IPS-18a (cell line): Measurements from ENCODE around the gene PTPRA.
"Not testable (repeated sequence)": the region's sequence is repeated elsewhere in the genome, so short reads cannot be mapped to it uniquely, and the experiment has no call there.

Experiments used
- H3K27ac ChIP-seq: one replicate; pipeline ENCODE4 v1.5.1; 2013; ENCODE audit warnings: low read length
- H3K27me3 ChIP-seq: one replicate; pipeline ENCODE4 v1.6.1; 2013; ENCODE audit warnings: mild to moderate bottlenecking, low read length; ENCODE audit not compliant: control insufficient read depth, insufficient read depth
- H3K36me3 ChIP-seq: one replicate; pipeline ENCODE4 v1.6.1; 2013; ENCODE audit warnings: low read depth, low read length; ENCODE audit not compliant: control insufficient read depth
- H3K4me1 ChIP-seq: one replicate; pipeline ENCODE4 v1.6.1; 2013; ENCODE audit warnings: low read depth, low read length; ENCODE audit not compliant: control insufficient read depth
- H3K4me3 ChIP-seq: one replicate; pipeline ENCODE4 v1.5.1; 2013; ENCODE audit warnings: low read length
- H3K9ac ChIP-seq: one replicate; pipeline ENCODE4 v1.6.1; 2013; ENCODE audit warnings: mild to moderate bottlenecking, low read length, moderate library complexity
- H3K9me3 ChIP-seq: one replicate; pipeline ENCODE4 v1.6.1; 2013; ENCODE audit warnings: low read depth, low read length; ENCODE audit not compliant: control insufficient read depth

Gene PTPRA

DNA sequence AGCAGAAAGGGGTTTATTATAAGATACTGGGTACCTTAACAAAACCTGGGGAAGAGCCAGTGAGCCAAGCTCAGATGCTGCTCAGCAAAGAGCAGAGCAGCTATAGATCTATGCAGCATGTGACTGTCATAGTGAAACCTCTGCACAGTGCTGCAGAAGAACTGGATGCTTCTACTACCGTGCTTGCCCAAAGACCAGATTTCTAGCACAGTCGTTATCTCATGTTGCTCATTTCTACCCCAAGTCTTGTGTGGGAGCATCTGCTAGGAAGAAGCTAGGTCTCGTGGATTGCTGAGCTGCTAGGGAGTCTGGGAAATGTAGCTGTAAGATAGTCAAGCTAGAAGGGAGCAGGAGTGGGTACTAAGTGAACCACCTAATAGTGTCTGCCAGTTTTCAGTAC is 138.5 kb downstream of the PTPRA start:
- no peak overlapping the region for H3K9ac ChIP-seq
- H3K9me3 ChIP-seq = no peaks in the 10 kb centered on the region
- no peaks in the 10 kb centered on the region for H3K4me1 ChIP-seq
- H3K27me3 ChIP-seq = no peaks in the 10 kb centered on the region
- H3K27ac ChIP-seq = no peak overlapping the region
- peaks cover 16% of the 10 kb centered on the region for H3K36me3 ChIP-seq
- no peak overlapping the region for H3K4me3 ChIP-seq

DNA sequence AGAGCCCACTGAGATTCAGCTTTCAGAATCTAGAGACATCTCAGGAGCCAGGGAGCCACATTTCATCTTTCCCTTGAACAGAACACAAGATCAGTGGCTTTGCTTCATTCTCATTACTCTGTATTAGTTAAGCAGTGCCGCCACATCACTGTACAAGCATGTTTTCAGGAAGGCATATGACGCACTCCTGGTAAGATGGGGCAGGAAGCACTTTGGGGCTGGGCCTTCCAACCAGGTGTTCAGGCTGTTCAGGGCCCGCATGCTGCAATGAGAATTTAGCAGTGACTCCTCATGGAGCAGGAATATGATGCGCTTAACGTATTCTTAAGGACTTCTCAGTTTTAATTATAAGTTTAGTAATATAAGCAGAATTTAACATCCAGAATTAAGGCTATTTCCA is 140.5 kb downstream of the PTPRA start:
- H3K36me3 ChIP-seq = peaks cover 12% of the 10 kb centered on the region
- H3K9me3 ChIP-seq = no peaks in the 10 kb centered on the region
- H3K4me1 ChIP-seq = no peaks in the 10 kb centered on the region
- H3K27ac ChIP-seq = no peak overlapping the region
- H3K27me3 ChIP-seq = no peaks in the 10 kb centered on the region
- H3K4me3 ChIP-seq = no peak overlapping the region
- no peak overlapping the region for H3K9ac ChIP-seq

DNA sequence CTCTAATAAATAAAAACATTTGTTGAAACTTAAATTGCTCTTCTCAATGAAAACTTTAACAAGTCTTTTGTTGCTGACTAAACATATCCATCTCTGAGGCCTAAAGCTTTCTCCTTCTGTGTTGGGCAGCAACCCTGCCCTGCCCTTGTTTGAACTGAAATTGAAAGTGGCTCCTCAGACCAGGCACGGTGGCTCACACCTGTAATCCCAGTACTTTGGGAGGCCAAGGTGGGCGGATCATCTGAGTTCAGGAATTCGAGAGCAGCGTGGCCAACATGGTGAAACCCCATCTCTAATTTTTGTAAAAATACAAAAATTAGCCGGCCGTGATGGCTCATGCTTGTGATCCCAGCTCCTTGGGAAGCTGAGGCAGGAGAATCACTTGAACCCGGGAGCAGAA is 140.9 kb downstream of the PTPRA start:
- no peaks in the 10 kb centered on the region for H3K27me3 ChIP-seq
- no peak overlapping the region for H3K27ac ChIP-seq
- no peaks in the 10 kb centered on the region for H3K4me1 ChIP-seq
- no peak overlapping the region for H3K4me3 ChIP-seq
- no peaks in the 10 kb centered on the region for H3K9me3 ChIP-seq
- H3K9ac ChIP-seq = no peak overlapping the region
- H3K36me3 ChIP-seq = peaks cover 12% of the 10 kb centered on the region

DNA sequence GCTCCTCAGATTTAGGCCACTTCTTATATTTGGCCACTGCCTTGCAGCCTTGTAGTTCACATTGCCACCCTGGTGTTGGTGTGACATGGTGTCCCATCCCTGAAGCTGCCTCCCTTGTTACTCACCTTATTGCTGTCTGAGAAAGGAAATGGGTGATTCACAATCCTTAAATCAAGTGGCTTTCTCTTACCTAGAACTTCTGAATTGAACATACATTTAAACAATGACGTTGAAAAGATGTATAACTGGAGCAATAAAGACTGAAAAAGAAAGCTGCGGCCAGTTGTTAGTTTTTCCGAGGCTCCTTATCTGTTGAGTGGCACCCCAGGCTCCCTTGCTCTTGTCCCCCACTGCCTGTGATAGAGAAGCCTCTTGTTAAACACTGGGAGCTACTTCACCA is 141.4 kb downstream of the PTPRA start:
- peaks cover 12% of the 10 kb centered on the region for H3K36me3 ChIP-seq
- H3K27me3 ChIP-seq = no peaks in the 10 kb centered on the region
- no peak overlapping the region for H3K4me3 ChIP-seq
- H3K9ac ChIP-seq = no peak overlapping the region
- no peaks in the 10 kb centered on the region for H3K9me3 ChIP-seq
- H3K4me1 ChIP-seq = no peaks in the 10 kb centered on the region
- no peak overlapping the region for H3K27ac ChIP-seq

DNA sequence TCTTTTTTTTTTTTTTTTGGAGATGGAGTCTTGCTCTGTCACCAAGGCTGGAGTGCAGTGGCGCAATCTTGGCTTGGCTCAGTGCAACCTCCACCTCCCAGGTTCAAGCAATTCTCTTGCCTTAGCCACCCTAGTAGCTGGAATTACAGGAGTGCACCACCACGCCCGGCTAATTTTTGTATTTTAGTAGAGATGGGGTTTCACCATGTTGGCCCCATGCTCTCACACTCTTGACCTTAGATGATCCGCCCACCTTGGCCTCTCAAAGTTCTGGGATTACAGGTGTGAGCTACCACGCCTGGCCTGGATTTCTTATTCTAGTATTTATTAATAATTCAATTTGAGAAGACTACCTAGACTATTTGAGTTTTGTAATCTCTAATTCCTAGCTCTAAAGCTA is 142.0 kb downstream of the PTPRA start:
- H3K27ac ChIP-seq, H3K9ac ChIP-seq, H3K27me3 ChIP-seq, H3K4me3 ChIP-seq, H3K9me3 ChIP-seq, H3K4me1 ChIP-seq: not testable (repeated sequence)
- H3K36me3 ChIP-seq = peaks cover 12% of the 10 kb centered on the region

DNA sequence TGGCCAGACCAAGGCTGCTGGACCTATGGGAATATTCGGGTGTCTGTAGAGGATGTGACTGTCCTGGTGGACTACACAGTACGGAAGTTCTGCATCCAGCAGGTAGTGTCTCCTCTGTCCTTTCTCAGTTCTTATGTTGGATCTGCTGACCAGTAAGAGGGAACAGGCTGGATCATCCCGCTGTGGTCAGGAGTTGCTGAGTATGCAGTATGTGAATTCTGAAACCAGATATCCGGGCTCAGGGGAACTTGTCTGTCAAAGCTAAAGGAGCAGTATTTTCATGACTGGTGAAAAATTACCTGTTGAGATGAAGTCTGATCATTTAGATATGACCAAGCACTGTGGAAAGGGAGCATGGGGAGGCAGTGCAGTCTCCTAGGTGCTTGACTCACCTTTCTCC is 148.0 kb downstream of the PTPRA start:
- Histone ChIP-seq H3K27ac (no peak overlapping the region), H3K4me1 (no peaks in the 10 kb centered on the region), H3K36me3 (peaks cover 33% of the 10 kb centered on the region), H3K27me3 (no peaks in the 10 kb centered on the region), H3K4me3 (no peak overlapping the region), H3K9ac (no peak overlapping the region), H3K9me3 (no peaks in the 10 kb centered on the region)

DNA sequence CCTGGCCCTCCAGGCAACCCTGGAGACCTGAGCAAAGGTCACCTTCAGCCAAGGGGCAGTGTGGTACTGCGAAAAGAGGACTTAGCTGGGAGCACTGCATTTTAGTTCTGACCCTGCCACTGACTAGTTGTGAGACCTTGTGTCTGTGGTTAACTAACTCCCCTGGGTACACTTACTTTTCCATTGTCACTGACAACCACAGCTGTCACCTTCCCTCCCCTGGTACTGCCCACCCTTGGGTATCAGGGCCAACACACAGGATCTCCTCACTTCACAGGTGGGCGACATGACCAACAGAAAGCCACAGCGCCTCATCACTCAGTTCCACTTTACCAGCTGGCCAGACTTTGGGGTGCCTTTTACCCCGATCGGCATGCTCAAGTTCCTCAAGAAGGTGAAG is 148.5 kb downstream of the PTPRA start:
- no peaks in the 10 kb centered on the region for H3K9me3 ChIP-seq
- peaks cover 37% of the 10 kb centered on the region for H3K36me3 ChIP-seq
- H3K4me3 ChIP-seq = no peak overlapping the region
- H3K9ac ChIP-seq = no peak overlapping the region
- no peaks in the 10 kb centered on the region for H3K4me1 ChIP-seq
- H3K27ac ChIP-seq = no peak overlapping the region
- H3K27me3 ChIP-seq = no peaks in the 10 kb centered on the region

DNA sequence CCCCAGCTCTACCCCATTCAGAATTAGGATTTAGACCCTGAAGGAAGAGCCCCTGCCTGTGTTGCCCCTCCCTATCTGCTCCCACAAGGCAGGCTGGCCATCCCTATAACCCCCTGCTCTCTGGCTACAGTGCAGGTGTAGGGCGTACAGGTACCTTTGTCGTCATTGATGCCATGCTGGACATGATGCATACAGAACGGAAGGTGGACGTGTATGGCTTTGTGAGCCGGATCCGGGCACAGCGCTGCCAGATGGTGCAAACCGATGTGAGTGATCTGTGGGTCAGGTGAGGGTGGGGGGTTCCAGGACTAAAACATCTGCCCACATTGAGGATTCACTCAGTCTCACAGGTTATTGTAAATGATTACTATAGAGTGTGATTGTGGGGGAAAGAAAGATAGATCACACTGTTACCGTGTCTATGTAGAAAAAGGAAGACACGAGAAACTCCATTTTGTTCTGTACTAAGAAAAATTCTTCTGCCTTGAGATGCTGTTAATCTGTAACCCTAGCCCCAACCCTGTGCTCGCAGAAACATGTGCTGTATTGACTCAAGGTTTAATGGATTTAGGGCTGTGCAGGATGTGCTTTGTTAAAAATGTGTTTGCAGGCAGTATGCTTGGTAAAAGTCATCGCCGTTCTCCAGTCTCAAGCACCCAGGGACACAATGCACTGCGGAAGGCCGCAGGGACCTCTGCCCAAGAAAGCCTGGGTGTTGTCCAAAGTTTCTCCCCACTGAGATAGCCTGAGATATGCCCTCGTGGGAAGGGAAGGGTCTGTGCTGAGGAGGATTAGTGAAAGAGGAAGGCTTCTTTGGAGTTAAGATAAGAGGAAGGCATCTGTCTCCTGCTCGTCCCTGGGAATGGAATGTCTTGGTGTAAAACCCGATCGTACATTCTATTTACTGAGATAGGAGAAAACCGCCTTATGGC is 149.5 kb downstream of the PTPRA start:
- not testable (repeated sequence) for H3K9ac ChIP-seq, H3K27ac ChIP-seq

DNA sequence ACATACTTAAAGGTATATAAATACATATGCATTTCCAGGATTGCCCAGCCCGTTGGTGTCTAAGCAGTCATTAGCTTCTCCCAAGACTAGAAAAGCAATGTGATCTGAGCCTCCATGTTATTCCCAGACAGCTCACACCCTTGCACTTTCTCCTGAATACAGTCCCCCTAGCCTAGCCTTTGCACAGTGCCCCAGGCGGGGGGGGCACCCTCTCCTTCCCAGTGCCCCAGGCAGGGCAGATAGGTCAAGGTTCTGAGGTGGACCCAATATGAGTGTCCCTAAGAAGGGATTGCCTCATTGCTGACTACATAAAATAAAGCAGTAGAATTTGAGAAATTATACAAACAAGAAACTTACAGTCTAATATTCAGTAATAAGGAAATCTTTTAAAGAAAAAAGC is 154.7 kb downstream of the PTPRA start:
- H3K9ac ChIP-seq = no peak overlapping the region
- no peaks in the 10 kb centered on the region for H3K4me1 ChIP-seq
- peaks cover 44% of the 10 kb centered on the region for H3K36me3 ChIP-seq
- no peaks in the 10 kb centered on the region for H3K27me3 ChIP-seq
- H3K27ac ChIP-seq = no peak overlapping the region
- no peaks in the 10 kb centered on the region for H3K9me3 ChIP-seq
- H3K4me3 ChIP-seq = no peak overlapping the region

More for the DNA sequence above, 149.5 kb downstream of the PTPRA start:
- not testable (repeated sequence) for H3K4me3 ChIP-seq, H3K9me3 ChIP-seq, H3K27me3 ChIP-seq, H3K4me1 ChIP-seq
- H3K36me3 ChIP-seq = peaks cover 42% of the 10 kb centered on the region

DNA sequence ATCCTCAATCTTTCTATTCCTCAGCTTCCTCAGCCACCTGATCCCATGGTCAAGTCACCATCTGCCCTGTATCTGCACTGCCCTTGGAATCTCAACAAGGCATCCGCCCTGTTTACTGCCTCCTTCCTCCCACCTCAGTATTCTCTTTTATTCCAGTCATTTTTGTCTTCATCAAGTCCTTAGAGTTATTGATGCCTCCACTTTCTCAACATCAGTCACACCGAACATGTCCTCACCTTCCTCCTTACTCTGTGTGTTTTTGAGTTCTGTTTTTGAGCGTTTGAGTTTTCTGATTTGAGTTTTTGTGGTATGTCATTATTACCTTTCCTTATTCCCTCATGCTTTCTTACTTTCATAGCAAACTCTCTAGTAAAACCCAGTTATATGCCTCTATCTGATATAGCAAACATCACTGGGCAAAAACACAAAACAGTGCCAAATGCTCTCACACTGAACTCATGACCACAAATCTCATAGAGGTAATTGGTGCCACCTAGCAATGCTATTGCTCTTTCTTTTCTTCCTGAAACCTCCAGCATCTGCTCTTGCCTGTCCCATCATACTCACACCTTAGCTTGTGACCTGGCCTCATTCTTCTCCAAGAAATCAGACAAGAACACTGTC is 158.4 kb downstream of the PTPRA start:
- Histone ChIP-seq H3K36me3 (peaks cover 47% of the 10 kb centered on the region), H3K4me3 (no peak overlapping the region), H3K9me3 (no peaks in the 10 kb centered on the region), H3K27ac (no peak overlapping the region), H3K9ac (no peak overlapping the region), H3K4me1 (no peaks in the 10 kb centered on the region), H3K27me3 (no peaks in the 10 kb centered on the region)

DNA sequence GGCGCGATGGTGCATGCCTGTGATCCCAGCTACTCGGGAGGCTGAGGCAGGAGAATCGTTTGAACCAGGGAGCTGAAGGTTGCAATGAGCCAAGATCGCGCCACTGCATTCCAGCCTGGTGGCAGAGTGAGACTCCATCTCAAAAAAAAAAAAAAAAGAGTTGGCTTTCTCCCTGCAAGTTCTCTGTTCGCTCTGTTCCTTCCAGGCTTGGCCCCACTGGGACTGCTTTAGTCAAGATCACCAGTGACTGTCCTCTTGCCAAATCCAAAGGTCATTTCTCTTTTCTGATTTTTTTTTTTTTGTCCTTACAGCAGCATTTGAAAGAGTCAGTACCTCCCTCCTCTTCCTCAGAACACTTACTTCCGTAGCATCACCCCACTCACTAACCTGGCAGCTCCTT is 159.3 kb downstream of the PTPRA start:
- no peaks in the 10 kb centered on the region for H3K27me3 ChIP-seq
- no peak overlapping the region for H3K27ac ChIP-seq
- no peaks in the 10 kb centered on the region for H3K4me1 ChIP-seq
- no peak overlapping the region for H3K4me3 ChIP-seq
- no peak overlapping the region for H3K9ac ChIP-seq
- H3K36me3 ChIP-seq = peaks cover 47% of the 10 kb centered on the region
- no peaks in the 10 kb centered on the region for H3K9me3 ChIP-seq

DNA sequence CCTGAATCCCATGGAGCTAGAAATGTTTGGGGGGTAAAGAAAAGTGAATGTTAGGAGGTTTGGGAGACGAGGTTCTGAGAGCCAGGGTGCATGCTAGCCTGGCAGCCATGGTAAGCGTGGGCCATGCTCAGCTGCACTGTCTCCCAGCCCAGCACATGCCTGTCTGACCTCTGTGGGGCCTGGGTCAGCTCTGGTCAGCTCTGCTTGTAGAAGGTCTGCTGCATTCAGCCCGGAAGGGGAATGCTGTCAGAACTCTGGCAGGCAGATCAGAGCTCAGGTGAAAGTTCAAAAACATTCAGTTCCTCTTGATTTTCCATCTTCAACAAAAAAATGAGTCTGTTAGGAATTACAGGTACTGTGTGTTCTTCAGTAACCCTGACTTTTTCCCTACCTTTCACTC is 164.4 kb downstream of the PTPRA start:
- Histone ChIP-seq H3K9me3 (no peaks in the 10 kb centered on the region), H3K27ac (no peak overlapping the region), H3K9ac (no peak overlapping the region), H3K27me3 (no peaks in the 10 kb centered on the region), H3K4me1 (peaks cover 4% of the 10 kb centered on the region), H3K4me3 (no peak overlapping the region), H3K36me3 (peaks cover 52% of the 10 kb centered on the region)
